Measurements from ENCODE around the gene SERPINA1. TPM values are rescaled to one million over a fixed set of nuclear protein-coding genes. Genes with fewer than 3 reads are reported as not detected.

SERPINA1 gene
- total and polyA plus RNA-seq, 4 donors, result 120 to 1,798 (median 1,122) TPM

- Histone ChIP-seq H3K36me3 (ENCODE audit: control insufficient read depth in 4 of 4, insufficient read depth in 4 of 4, low read length in 4 of 4) (no peaks in the 10 kb centered on the region), H3K4me1 (ENCODE audit: control insufficient read depth in 5 of 5, insufficient read depth in 5 of 5, low read length in 5 of 5) (no peaks in the 10 kb centered on the region), H3K4me3 (no peak overlapping the region), H3K27ac (ENCODE audit: low read depth in 1 of 2, low read length in 1 of 2) (no peak overlapping the region), H3K27me3 (ENCODE audit: control insufficient read depth in 3 of 3, insufficient read depth in 3 of 3, low read length in 2 of 3) (no peaks in the 10 kb centered on the region), H3K9ac (ENCODE audit: insufficient read depth in 1 of 2, low read length in 2 of 2) (no peak overlapping the region), H3K9me3 (ENCODE audit: control insufficient read depth in 4 of 4, insufficient read depth in 3 of 4, low read length in 3 of 4) (no peaks in the 10 kb centered on the region)
- ATAC-seq (ENCODE audit: insufficient read depth, low FRiP score) (no peak), DNase-seq (peak in 1 of 3 donors; percentile 7)
- WGBS, 2 donors, result 90 to 92% methylated on average over 3 of the region's 3 CpGs
- TF ChIP-seq CTCF (IDR thresholded peaks at IDR 0.05; ENCODE audit: control extremely low read depth, extremely low read depth), result no peak
Observed at GRCh38 chr14:94364037-94364436, 24.4 kb downstream of the SERPINA1 start.

- ATAC-seq (ENCODE audit: insufficient read depth, low FRiP score), result no peak
- no peak overlapping the region for H3K9ac ChIP-seq (ENCODE audit: insufficient read depth in 1 of 2, low read length in 2 of 2)
- no peaks in the 10 kb centered on the region for H3K36me3 ChIP-seq (ENCODE audit: control insufficient read depth in 4 of 4, insufficient read depth in 4 of 4, low read length in 4 of 4)
- no peaks in the 10 kb centered on the region for H3K27me3 ChIP-seq (ENCODE audit: control insufficient read depth in 3 of 3, insufficient read depth in 3 of 3, low read length in 2 of 3)
- H3K27ac ChIP-seq (ENCODE audit: low read depth in 1 of 2, low read length in 1 of 2), result no peak overlapping the region
- H3K4me1 ChIP-seq (ENCODE audit: control insufficient read depth in 5 of 5, insufficient read depth in 5 of 5, low read length in 5 of 5), result no peaks in the 10 kb centered on the region
- H3K4me3 ChIP-seq, result no peak overlapping the region
- no peak for TF ChIP-seq CTCF (IDR thresholded peaks at IDR 0.05; ENCODE audit: control extremely low read depth, extremely low read depth)
- WGBS, 2 donors, result 80 to 81% methylated on average over 12 of the region's 12 CpGs
- DNase-seq, result peak in 1 of 3 donors; percentile 6
- no peaks in the 10 kb centered on the region for H3K9me3 ChIP-seq (ENCODE audit: control insufficient read depth in 4 of 4, insufficient read depth in 3 of 4, low read length in 3 of 4)
Observed at GRCh38 chr14:94363151-94363624, 25.2 kb downstream of the SERPINA1 start.

GRCh38 chr14:94362614-94363133 lies 25.7 kb downstream of the SERPINA1 start:
- Histone ChIP-seq H3K4me3 (no peak overlapping the region), H3K4me1 (ENCODE audit: control insufficient read depth in 5 of 5, insufficient read depth in 5 of 5, low read length in 5 of 5) (no peaks in the 10 kb centered on the region), H3K36me3 (ENCODE audit: control insufficient read depth in 4 of 4, insufficient read depth in 4 of 4, low read length in 4 of 4) (no peaks in the 10 kb centered on the region), H3K9ac (ENCODE audit: insufficient read depth in 1 of 2, low read length in 2 of 2) (no peak overlapping the region), H3K27me3 (ENCODE audit: control insufficient read depth in 3 of 3, insufficient read depth in 3 of 3, low read length in 2 of 3) (no peaks in the 10 kb centered on the region), H3K9me3 (ENCODE audit: control insufficient read depth in 4 of 4, insufficient read depth in 3 of 4, low read length in 3 of 4) (no peaks in the 10 kb centered on the region), H3K27ac (ENCODE audit: low read depth in 1 of 2, low read length in 1 of 2) (no peak overlapping the region)
- ATAC-seq (ENCODE audit: insufficient read depth, low FRiP score), result no peak
- peak in 1 of 3 donors; percentile 1 for DNase-seq
- 80 to 86% methylated on average over 8 of the region's 8 CpGs for WGBS, 2 donors
- no peak for TF ChIP-seq CTCF (IDR thresholded peaks at IDR 0.05; ENCODE audit: control extremely low read depth, extremely low read depth)

GRCh38 chr14:94361682-94362081 lies 26.7 kb downstream of the SERPINA1 start:
- H3K9ac ChIP-seq (ENCODE audit: insufficient read depth in 1 of 2, low read length in 2 of 2), result no peak overlapping the region
- no peak for TF ChIP-seq CTCF (IDR thresholded peaks at IDR 0.05; ENCODE audit: control extremely low read depth, extremely low read depth)
- DNase-seq, result no peak
- no peaks in the 10 kb centered on the region for H3K4me1 ChIP-seq (ENCODE audit: control insufficient read depth in 5 of 5, insufficient read depth in 5 of 5, low read length in 5 of 5)
- H3K27me3 ChIP-seq (ENCODE audit: control insufficient read depth in 3 of 3, insufficient read depth in 3 of 3, low read length in 2 of 3), result no peaks in the 10 kb centered on the region
- no peaks in the 10 kb centered on the region for H3K36me3 ChIP-seq (ENCODE audit: control insufficient read depth in 4 of 4, insufficient read depth in 4 of 4, low read length in 4 of 4)
- H3K9me3 ChIP-seq (ENCODE audit: control insufficient read depth in 4 of 4, insufficient read depth in 3 of 4, low read length in 3 of 4), result no peaks in the 10 kb centered on the region
- H3K27ac ChIP-seq (ENCODE audit: low read depth in 1 of 2, low read length in 1 of 2), result no peak overlapping the region
- WGBS, 2 donors, result 86 to 91% methylated on average over 2 to 6 of the region's 7 CpGs
- no peak overlapping the region for H3K4me3 ChIP-seq
- ATAC-seq (ENCODE audit: insufficient read depth, low FRiP score), result no peak
